Kidney (tissue), 14 donors: ENCODE measurements around the gene PSME3. TPM values are rescaled to one million over a fixed set of nuclear protein-coding genes. Genes with fewer than 3 reads are reported as not detected.

ENCODE experiments used
- DNase-seq, 5 donors: peaks; one replicate each; pipeline ENCODE4 v3.0.0-alpha.2; 2013 to 2020
- FAIRE-seq: peaks from 2 replicates; lab custom pipeline; 2012; peaks lifted over from hg19 to GRCh38; lab: Jason Lieb, UNC
- H3K27ac ChIP-seq, 2 donors: one replicate each; pipeline ENCODE4 v1.7.0; 2013; ENCODE audit warnings: low read depth in 2 of 2, low read length in 2 of 2, inconsistent platforms in 1 of 2
- H3K27me3 ChIP-seq: one replicate; pipeline ENCODE4 v1.7.1; 2013; ENCODE audit warnings: low read length, inconsistent platforms; ENCODE audit not compliant: control insufficient read depth, insufficient read depth
- H3K36me3 ChIP-seq, 3 donors: one replicate each; pipeline versions ENCODE4 v1.7.0 to v1.7.1; 2013; ENCODE audit warnings: low read length in 3 of 3, control low read depth in 1 of 3, inconsistent platforms in 1 of 3; ENCODE audit not compliant: insufficient read depth in 3 of 3, control insufficient read depth in 2 of 3
- H3K4me1 ChIP-seq, 3 donors: one replicate each; pipeline versions ENCODE4 v1.7.0 to v1.7.1; 2013; ENCODE audit warnings: low read length in 3 of 3, inconsistent platforms in 1 of 3, low read depth in 1 of 3; ENCODE audit not compliant: control insufficient read depth in 2 of 3, insufficient read depth in 2 of 3
- H3K4me3 ChIP-seq, 3 donors: one replicate each; pipeline versions ENCODE4 v1.7.0 to v1.8.1; 2013; ENCODE audit warnings: low read length in 3 of 3, control low read depth in 1 of 3, inconsistent platforms in 1 of 3
- H3K9ac ChIP-seq, 3 donors: one replicate each; pipeline versions ENCODE4 v1.7.0 to v1.7.1; 2013; ENCODE audit warnings: low read length in 3 of 3, control low read depth in 1 of 3, inconsistent platforms in 1 of 3
- H3K9me3 ChIP-seq, 3 donors: one replicate each; pipeline versions ENCODE4 v1.7.0 to v1.7.1; 2013; ENCODE audit warnings: low read length in 3 of 3, control low read depth in 1 of 3, inconsistent platforms in 1 of 3; ENCODE audit not compliant: control insufficient read depth in 2 of 3, insufficient read depth in 1 of 3
- CTCF ChIP-seq: IDR thresholded peaks from 3 replicates; pipeline ENCODE4 v1.5.1; 2012; ENCODE audit warnings: mild to moderate bottlenecking, moderate library complexity, borderline replicate concordance; ENCODE audit not compliant: insufficient read depth; ENCODE audit errors: extremely low read depth
- intact Hi-C: fragments of 100-400 bp; cut with DNase I; formaldehyde crosslinking; loops from one replicate; pipeline ENCODE4 v1.11.1; 2022
- polyA plus RNA-seq: library from polyadenylated mRNA; stranded (reverse); fragments of 350-450 nt; fragmentation: Illumina TruSeq; extraction: RNeasy Lipid Tissue Mini Kit (QIAGEN cat#74804); gene quantifications from one replicate; pipeline ENCODE4 v1.2.3, GENCODE V29; 2014; ENCODE audit warnings: low read depth, low replicate concordance; ENCODE audit not compliant: insufficient read depth
- total RNA-seq: library from RNA; stranded (reverse); fragmentation: NEBNext Ultra II Directional; extraction: Animal tissue kit (Norgen Biotek cat#: 25700); gene quantifications from one replicate; pipeline ENCODE4 v1.2.1, GENCODE V29; 2021
- donor health status: control.
- donor health status: control.
- donor health status: control.
- donor health status: control.
- donor health status: control.
- donor health status: DM: yes; HTN: yes; CAD: no.
- donor health status: Normal renal cell carcinoma (clear cell type).

The PSME3 gene
- total and polyA plus RNA-seq, 2 donors from 2014 or later: 60.3 to 115 TPM

GRCh38 chr17:42832213-42832933 lies 824 bp upstream of the PSME3 start:
- Histone ChIP-seq H3K9ac (peak overlapping the region; percentile 79 to 95 (median 94)), H3K27ac (peak overlapping the region; percentile 74 to 86), H3K36me3 (peaks cover 0 to 7% (median 4%) of the 10 kb centered on the region in 3 donors), H3K4me1 (peaks cover 0 to 9% (median 5%) of the 10 kb centered on the region in 3 donors), H3K27me3 (no peaks in the 10 kb centered on the region), H3K4me3 (peak overlapping the region; percentile 82 to 95 (median 92)), H3K9me3 (no peaks in the 10 kb centered on the region)
- intact Hi-C loops: no loop called here
- no peak for TF ChIP-seq CTCF
- DNase-seq: peak in 1 of 5 donors; percentile 3
- FAIRE-seq: no peak

GRCh38 chr17:42833767-42834422 lies 698 bp downstream of the PSME3 start:
- Histone ChIP-seq H3K4me3 (peak overlapping the region; percentile 82 to 95 (median 92)), H3K9ac (peak overlapping the region; percentile 71 to 95 (median 94)), H3K9me3 (no peaks in the 10 kb centered on the region), H3K27ac (peak overlapping the region; percentile 74 to 86), H3K27me3 (no peaks in the 10 kb centered on the region), H3K4me1 (peaks cover 0 to 9% (median 5%) of the 10 kb centered on the region in 3 donors), H3K36me3 (peaks cover 0 to 20% (median 17%) of the 10 kb centered on the region in 3 donors)
- peak in 2 of 5 donors; percentile 58 to 77 for DNase-seq
- intact Hi-C loops: no loop called here
- no peak for TF ChIP-seq CTCF
- FAIRE-seq: no peak

GRCh38 chr17:42835732-42836131 lies 2.5 kb downstream of the PSME3 start:
- intact Hi-C loops: no loop called here
- TF ChIP-seq CTCF: no peak
- Histone ChIP-seq H3K27me3 (no peaks in the 10 kb centered on the region), H3K27ac (no peak overlapping the region), H3K4me3 (no peak overlapping the region), H3K9me3 (no peaks in the 10 kb centered on the region), H3K4me1 (peaks cover 0 to 9% (median 5%) of the 10 kb centered on the region in 3 donors), H3K9ac (no peak overlapping the region), H3K36me3 (peaks cover 6 to 28% (median 26%) of the 10 kb centered on the region in 3 donors)
- FAIRE-seq (no peak), DNase-seq (no peak)
